ENCODE results near the gene CRISP2.
"Not testable (repeated sequence)": the region's sequence is repeated elsewhere in the genome, so short reads cannot be mapped to it uniquely, and the experiment has no call there.

The CRISP2 gene

GRCh38 chr6:49713346-49713745 lies at the start of gene CRISP2:
CRISP2 (minus strand) TSS chr6:49713543; CDS start chr6:49709196, 4,347 bp downstream.
- no peak for DNase-seq

GRCh38 chr6:49744259-49744658 lies 30.9 kb upstream of the CRISP2 start, which contains the start of gene CRISP3:
CRISP3 (minus strand) TSS chr6:49744388; CDS start chr6:49744367, 21 bp downstream.
- DNase-seq: no peak

- DNase-seq: no peak
These were observed 30.1 kb upstream of the CRISP2 start for GRCh38 chr6:49743429-49743828.

- DNase-seq: no peak
These were observed 26.1 kb upstream of the CRISP2 start for GRCh38 chr6:49739423-49739822.

GRCh38 chr6:49736017-49736508 lies 22.7 kb upstream of the CRISP2 start:
- DNase-seq: no peak

- no peak for DNase-seq
These were observed 20.3 kb upstream of the CRISP2 start for GRCh38 chr6:49733680-49734079.

- DNase-seq: no peak
These were observed 19.4 kb upstream of the CRISP2 start for GRCh38 chr6:49732781-49733180.

GRCh38 chr6:49730251-49730650 lies 16.9 kb upstream of the CRISP2 start:
- no peak for DNase-seq

- not testable (repeated sequence) for DNase-seq
These were observed 10.6 kb upstream of the CRISP2 start for GRCh38 chr6:49723917-49724316.

- DNase-seq: no peak
These were observed 8.0 kb upstream of the CRISP2 start for GRCh38 chr6:49721297-49721696.

GRCh38 chr6:49720372-49720771 lies 7.0 kb upstream of the CRISP2 start:
- no peak for DNase-seq

GRCh38 chr6:49698478-49698877 lies 14.9 kb downstream of the CRISP2 start:
- DNase-seq: no peak

- DNase-seq: no peak
These were observed 19.8 kb downstream of the CRISP2 start for GRCh38 chr6:49693512-49693911.

GRCh38 chr6:49692534-49692933 lies 20.8 kb downstream of the CRISP2 start:
- no peak for DNase-seq

GRCh38 chr6:49676671-49677281 lies 36.6 kb downstream of the CRISP2 start:
- DNase-seq: no peak

GRCh38 chr6:49675816-49676215 lies 37.5 kb downstream of the CRISP2 start:
- no peak for DNase-seq

- DNase-seq: no peak
These were observed 45.2 kb downstream of the CRISP2 start for GRCh38 chr6:49668083-49668511.

- DNase-seq: no peak
These were observed 46.2 kb downstream of the CRISP2 start for GRCh38 chr6:49666930-49667757.

- DNase-seq: no peak
These were observed 46.9 kb downstream of the CRISP2 start for GRCh38 chr6:49666480-49666879.

- DNase-seq: no peak
These were observed 48.5 kb downstream of the CRISP2 start for GRCh38 chr6:49664817-49665216.

- DNase-seq: not testable (repeated sequence)
These were observed 49.3 kb downstream of the CRISP2 start for GRCh38 chr6:49664054-49664453.

- no peak for DNase-seq
These were observed 50.5 kb downstream of the CRISP2 start for GRCh38 chr6:49662892-49663261.

- no peak for DNase-seq
These were observed 51.0 kb downstream of the CRISP2 start for GRCh38 chr6:49662231-49662891.

GRCh38 chr6:49653942-49654341 lies 59.4 kb downstream of the CRISP2 start:
- no peak for DNase-seq

Data from activated CD4-positive, alpha-beta T cell treated with anti-CD3 and anti-CD28 coated beads, Interleukin-2, Interleukin-6, amounts not matched to agents 100 ng/mL and 50 ng/mL, durations not matched to agents 16 hours and 8 hours (primary cell).